ENCODE results near the gene USP32.

- TF ChIP-seq ZNF8 (CRISPR knock-in tag; IDR thresholded peaks at IDR 0.05) (no peak), BACH2 (CRISPR knock-in tag; IDR thresholded peaks at IDR 0.05; ENCODE audit: borderline replicate concordance) (no peak), ZFP3 (CRISPR knock-in tag; IDR thresholded peaks at IDR 0.05) (no peak), ESRRG (CRISPR knock-in tag; IDR thresholded peaks at IDR 0.05) (no peak), ZFP30 (CRISPR knock-in tag; IDR thresholded peaks at IDR 0.05) (no peak), PATZ1 (CRISPR knock-in tag; IDR thresholded peaks at IDR 0.05; ENCODE audit: borderline replicate concordance) (no peak), TCF4 (CRISPR knock-in tag; IDR thresholded peaks at IDR 0.05; ENCODE audit: borderline replicate concordance) (no peak), SNAI2 (CRISPR knock-in tag; IDR thresholded peaks at IDR 0.05) (no peak)
- TF ChIP-seq, protein P1, sequence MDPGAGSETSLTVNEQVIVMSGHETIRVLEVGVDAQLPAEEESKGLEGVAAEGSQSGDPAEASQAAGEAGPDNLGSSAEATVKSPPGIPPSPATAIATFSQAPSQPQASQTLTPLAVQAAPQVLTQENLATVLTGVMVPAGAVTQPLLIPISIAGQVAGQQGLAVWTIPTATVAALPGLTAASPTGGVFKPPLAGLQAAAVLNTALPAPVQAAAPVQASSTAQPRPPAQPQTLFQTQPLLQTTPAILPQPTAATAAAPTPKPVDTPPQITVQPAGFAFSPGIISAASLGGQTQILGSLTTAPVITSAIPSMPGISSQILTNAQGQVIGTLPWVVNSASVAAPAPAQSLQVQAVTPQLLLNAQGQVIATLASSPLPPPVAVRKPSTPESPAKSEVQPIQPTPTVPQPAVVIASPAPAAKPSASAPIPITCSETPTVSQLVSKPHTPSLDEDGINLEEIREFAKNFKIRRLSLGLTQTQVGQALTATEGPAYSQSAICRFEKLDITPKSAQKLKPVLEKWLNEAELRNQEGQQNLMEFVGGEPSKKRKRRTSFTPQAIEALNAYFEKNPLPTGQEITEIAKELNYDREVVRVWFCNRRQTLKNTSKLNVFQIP (CRISPR knock-in tag; IDR thresholded peaks at IDR 0.05; ENCODE audit: borderline replicate concordance, low read depth) = no peak
Measured at GRCh38 chr17:60395508-60396065, 3.7 kb upstream of the USP32 start.
